GM18858 (cell line): ENCODE results near the gene ATP11A.
"Not testable (repeated sequence)": the region's sequence is repeated elsewhere in the genome, so short reads cannot be mapped to it uniquely, and the experiment has no call there.

ENCODE experiments used
- ATAC-seq: cut with Tn5 transposase; IDR thresholded peaks from one replicate; pipeline ENCODE4 v1.9.1; 2021; ENCODE audit not compliant: unreplicated experiment

Gene ATP11A

GRCh38 chr13:112833551-112834257 is 143.9 kb downstream of the ATP11A start:
- ATAC-seq, result no peak

GRCh38 chr13:112835344-112835743 is 145.5 kb downstream of the ATP11A start:
- ATAC-seq, result no peak

DNA sequence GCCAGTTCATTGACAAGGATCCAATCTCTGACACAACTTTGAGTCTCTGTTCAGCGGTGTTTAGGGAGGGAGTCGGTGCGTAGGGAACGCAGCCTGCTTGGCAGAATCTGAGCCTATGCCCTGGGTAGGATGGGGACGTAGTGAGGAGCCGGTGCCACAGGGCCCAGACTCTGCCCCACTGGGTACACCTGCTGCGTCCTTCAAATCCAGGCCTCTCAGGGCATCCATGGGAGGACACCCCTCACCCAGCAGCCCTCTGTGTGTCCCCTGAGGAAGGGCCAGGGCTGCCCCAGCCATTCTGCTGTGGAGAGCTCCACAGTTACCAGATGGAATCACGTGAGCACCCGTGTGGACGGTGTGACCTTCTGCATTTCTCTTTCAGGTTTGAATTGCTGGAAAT is 146.0 kb downstream of the ATP11A start:
- ATAC-seq, result no peak

GRCh38 chr13:112836940-112837339 is 147.1 kb downstream of the ATP11A start:
- ATAC-seq, result no peak

- ATAC-seq, result no peak
Observed at GRCh38 chr13:112837371-112838037, 147.7 kb downstream of the ATP11A start.

DNA sequence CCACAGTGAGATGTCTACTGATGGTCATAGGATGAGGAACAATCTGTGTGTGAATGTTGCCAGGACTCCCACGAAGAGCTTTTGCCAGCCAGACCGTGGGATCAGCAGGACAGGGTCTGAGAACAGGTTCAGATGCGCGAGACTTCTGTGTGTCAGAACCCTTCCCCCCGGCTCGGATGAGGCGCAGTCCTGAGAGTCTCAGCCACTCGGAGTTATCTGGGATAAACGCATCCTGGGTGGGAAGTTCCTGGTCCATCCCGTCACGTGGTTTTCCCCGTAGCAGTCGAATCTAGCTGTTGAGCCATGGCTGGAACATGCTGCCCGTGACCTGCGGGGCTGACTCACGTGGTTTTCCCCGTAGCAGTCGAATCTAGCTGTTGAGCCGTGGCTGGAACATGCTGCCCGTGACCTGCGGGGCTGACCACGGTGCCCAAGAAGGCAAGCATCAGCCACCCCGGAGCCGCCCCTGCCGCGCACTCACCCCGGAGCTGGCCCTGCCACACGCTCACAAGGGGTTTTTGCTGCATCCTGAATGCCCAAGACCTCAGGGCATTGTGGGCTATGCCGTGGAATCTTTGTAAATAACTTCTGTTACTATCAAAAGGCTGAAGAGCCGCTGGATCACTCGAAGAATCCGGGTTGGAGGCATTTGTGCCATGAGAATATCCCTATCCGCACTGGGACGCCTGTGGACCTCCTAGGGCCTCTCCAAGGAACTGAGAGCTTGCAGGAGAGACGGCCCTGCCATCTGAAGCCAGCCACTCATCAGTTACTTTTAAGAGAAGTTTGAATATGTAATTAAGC is 148.4 kb downstream of the ATP11A start:
- ATAC-seq, result no peak

GRCh38 chr13:112838842-112839117 is 148.9 kb downstream of the ATP11A start:
- no peak for ATAC-seq

DNA sequence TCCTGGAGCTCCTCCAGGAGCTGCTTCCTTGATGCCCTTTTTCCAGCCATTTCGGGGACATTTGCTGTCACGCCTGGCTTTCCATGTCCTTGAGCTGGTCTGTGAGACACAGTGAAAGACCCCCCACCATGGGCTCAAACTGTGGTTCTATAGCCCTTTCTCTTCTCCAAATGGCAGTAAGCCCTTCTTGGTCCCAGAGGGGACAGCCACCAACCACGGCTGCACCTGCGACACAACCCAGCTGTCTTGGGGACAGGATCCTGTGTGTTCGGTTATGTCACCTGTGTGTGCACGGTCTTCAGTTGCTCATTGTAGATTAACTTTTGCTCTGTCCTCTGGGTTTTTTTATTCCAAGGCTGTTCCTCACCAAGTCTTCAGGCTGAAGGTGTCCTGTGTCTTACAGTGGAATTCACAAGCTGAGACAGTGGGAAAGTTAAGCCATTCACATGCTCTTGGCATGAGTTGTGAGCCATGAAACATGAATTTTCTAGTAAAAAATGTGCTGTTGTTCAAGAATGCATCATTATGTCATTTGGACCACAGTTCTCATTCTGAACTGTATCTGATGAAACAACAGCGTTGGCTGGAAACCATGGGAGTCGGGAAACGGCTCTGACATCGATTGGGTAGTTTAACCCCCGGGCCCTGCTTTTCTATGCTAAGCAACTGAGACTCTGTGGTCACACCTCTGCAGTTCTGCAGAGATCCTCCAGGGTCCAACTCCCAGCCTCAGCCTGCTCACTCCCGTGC is 149.7 kb downstream of the ATP11A start:
- ATAC-seq, result no peak

GRCh38 chr13:112840472-112841302 is 150.8 kb downstream of the ATP11A start:
- no peak for ATAC-seq

DNA sequence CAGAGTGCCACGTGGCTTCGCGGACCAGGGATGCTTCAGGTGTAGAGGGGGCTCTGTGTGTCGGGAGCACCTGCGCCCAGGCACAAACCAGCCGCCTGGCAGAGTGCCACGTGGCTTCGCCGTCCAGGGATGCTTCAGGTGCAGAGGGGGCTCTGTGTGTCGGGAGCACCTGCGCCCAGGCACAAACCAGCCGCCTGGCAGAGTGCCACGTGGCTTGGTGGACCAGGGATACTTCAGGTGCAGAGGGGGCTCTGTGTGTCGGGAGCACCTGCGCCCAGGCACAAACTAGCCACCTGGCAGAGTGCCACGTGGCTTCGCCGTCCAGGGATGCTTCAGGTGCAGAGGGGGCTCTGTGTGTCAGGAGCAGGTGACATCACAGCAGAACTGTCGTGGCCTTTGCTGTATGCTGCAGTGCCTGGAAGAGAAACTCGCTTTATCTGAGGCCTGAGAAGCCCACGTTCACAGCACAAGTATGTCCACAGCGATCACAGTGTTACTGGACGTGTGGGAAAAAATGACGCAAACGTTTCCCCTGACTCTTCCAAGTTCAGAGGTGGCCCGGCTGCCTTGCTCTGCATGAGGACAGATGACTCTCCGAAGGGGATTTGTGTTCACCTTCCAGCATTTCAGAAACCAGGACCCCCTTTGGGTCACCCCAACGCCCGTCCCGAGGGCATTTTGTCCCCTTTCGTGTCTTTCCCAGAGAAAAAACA is 151.6 kb downstream of the ATP11A start:
- not testable (repeated sequence) for ATAC-seq

GRCh38 chr13:112842343-112842856 is 152.6 kb downstream of the ATP11A start:
- ATAC-seq, result no peak

- ATAC-seq, result no peak
Observed at GRCh38 chr13:112842931-112843391, 153.1 kb downstream of the ATP11A start.

DNA sequence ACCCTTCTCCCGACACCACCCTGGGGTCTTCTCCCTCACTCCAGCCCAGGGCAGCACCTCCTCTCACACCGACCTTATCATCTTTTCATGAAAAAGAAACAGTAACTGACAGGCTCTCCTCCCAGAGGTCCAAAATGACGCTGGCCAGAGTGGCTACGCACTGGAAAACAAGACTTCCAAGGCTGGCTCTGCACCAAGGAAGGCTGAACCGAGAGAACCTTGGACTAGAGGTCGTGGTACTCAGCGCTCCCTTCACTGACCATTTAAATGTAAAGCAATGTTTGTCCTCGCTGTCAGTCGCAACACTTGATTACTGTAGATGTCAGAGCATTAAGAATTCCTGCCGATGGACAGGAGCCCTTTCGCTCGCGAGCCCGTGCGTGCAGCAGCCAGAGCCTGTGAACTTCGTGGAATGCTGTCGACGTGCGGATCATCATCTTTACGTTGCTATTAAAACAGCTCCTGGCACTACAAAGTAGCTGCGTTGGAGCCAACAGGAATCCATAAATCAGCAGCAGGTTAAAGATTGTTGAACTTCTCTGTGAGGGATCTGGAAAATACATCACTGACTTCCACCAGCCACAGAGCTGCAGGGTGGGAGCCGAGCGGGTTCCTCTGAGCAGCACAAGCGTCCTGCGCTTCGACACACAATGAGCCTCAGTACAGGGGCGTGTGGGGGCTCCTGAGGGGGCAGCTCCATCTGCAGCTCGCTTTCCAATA is 153.7 kb downstream of the ATP11A start:
- ATAC-seq, result no peak

DNA sequence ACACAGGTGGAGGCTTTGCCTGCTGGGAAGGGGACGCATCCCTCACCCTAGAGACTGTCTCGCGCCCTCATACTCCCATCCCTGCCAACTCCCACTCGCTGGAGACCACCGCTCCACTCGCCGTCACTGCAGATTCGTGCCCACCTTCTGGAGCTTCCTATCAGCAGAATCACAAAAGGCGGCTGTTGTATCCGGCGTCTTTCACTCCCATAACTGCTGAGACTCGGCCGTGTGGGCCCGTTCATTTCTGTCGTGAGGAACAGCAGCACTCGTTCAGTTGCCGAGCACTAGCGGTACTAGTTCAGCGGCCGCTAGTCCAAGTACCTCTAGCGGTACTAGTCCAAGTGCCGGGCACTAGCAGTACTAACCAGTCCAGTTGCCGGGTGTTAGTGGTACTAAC is 154.6 kb downstream of the ATP11A start:
- no peak for ATAC-seq

DNA sequence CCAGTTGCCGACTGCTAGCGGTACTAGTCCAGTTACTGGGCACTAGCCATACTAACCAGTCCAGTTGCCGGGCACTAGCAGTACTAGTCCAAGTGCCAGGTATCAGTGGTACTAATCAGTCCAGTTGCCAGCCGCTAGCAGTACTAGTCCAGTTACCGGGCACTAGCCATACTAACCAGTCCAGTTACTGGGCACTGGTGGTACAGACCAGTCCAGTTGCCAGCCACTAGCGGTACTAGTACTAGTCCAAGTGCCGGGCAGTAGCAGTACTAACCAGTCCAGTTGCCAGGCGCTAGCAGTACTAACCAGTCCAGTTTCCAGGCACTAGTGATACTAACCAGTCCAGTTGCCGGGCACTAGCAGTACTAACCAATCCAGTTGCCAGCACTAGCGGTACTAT is 155.0 kb downstream of the ATP11A start:
- ATAC-seq, result no peak

GRCh38 chr13:112845511-112846144 is 155.8 kb downstream of the ATP11A start:
- no peak for ATAC-seq

GRCh38 chr13:112846411-112847115 is 156.7 kb downstream of the ATP11A start:
- no peak for ATAC-seq

GRCh38 chr13:112849500-112849899 is 159.7 kb downstream of the ATP11A start:
- ATAC-seq, result no peak
